HG03565 (cell line): ENCODE measurements around the gene SNX11.

ENCODE experiments used
- ATAC-seq: cut with Tn5 transposase; IDR thresholded peaks from one replicate; pipeline ENCODE4 v1.9.1; 2021; ENCODE audit warnings: mild to moderate bottlenecking, moderate library complexity; ENCODE audit not compliant: unreplicated experiment

SNX11 gene

DNA sequence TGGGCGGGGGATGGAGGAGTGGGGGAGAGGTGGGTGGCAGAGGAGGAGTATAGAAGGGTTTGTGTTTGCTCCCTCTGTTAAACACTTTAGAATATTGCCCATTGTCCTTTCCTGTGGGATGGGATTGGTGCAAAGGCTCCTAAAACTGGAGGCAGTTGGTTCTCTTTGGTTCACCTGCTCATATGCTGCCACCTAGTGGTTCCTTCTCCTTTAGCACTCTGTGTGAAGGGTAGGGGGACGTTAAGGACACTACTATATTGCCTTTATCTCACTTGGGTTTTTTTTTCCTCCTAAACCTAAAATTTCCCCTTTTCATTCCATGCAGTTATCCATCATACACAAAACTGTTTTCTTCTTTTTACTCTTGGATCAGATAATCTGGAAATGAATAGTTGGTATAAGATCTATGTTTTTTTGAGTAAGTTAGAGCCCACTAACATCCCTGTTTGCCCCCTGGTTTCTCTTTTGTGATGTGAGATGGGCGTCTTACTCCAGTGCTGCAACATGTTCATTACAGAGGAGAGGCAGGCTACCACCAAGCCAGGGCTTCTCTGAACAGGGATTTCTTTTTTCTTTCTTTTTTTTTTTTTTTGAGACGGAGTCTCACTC, 23.8 kb downstream of the SNX11 start:
- ATAC-seq, result no peak

GRCh38 chr17:48132385-48132784, 24.8 kb downstream of the SNX11 start:
- ATAC-seq, result no peak

- ATAC-seq, result no peak
These were observed 27.4 kb downstream of the SNX11 start for GRCh38 chr17:48134912-48135480.

GRCh38 chr17:48137656-48138055, 30.1 kb downstream of the SNX11 start:
- ATAC-seq, result no peak

DNA sequence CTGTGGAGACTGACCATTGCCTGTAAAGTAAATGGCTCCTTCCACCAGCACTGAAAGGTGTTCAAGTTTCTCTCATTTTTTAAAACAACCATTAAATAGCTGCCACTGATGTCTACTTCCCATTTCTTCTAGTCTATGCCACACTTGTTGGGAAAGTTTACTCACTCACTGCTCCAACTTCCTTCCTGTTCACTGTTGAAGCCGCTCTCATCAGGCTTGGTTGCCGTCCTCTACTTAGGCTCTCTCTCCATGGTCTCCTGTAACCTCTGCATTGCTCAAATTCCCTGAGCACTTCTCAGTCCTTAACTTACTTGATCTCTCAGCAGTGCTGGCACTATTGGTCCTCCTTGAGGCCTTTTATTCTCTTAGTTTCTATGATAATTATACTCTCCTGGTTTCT, 32.4 kb downstream of the SNX11 start:
- no peak for ATAC-seq

DNA sequence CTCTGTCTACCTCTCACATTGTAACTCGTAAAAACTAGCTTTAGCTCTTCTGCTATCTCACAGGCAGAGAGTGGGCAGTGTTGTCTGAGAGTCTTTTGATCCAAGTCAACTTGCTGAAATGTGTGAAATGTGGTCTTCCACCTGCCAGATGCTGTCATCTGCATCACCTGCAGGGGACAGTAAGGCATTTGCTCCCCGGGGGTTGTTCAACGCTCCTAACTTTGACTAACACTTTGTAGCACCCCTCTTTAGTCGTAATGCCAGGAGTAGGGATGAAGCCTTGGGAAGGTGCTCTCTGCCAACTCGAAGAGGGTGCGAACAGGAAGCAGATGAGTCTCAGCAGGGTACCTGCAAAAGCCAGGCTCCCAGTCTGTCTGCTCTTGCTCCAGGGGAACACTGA, 36.1 kb downstream of the SNX11 start:
- ATAC-seq, result no peak

GRCh38 chr17:48144231-48144630, 36.7 kb downstream of the SNX11 start:
- no peak for ATAC-seq

- no peak for ATAC-seq
These were observed 37.6 kb downstream of the SNX11 start for GRCh38 chr17:48144976-48145798.

DNA sequence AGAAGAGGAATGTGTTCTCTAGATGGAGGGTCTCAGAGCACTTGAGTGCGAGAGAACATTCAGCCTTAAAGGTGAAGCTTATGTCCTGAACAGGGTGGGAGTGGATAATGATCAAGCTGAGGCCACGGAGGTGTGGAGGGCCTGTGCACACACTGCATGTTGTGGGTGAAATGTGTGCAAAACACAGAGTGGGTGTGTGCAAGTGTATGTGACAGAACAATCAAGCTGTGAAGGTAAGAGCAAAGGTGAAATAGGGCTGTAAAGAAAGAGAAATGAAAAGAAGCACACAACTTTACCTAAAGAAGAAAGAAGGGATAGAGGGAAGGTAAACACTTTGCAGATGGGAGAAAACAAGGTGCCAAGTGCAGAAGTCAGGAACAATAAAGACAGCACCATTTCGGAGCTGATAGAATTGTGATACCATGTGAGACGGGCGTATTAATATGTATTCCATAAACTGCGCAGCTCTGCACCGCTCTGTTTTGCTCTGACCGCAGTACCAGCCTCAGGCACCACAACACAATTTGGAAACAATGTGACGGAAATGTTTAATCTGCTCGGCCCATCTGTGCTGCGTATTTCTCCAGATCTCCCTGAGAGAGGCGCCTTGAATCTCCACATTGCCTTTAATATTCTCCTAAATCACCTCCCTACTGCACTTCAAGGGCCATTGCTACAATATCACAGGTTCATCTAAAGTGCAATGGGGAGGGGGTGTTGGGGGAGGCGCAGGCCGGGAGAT, 40.6 kb downstream of the SNX11 start:
- ATAC-seq, result no peak

- ATAC-seq, result no peak
These were observed 41.6 kb downstream of the SNX11 start for GRCh38 chr17:48148854-48149786.

- no peak for ATAC-seq
These were observed 42.4 kb downstream of the SNX11 start for GRCh38 chr17:48149787-48150463.

GRCh38 chr17:48150597-48151001, 43.0 kb downstream of the SNX11 start:
- no peak for ATAC-seq

- no peak for ATAC-seq
These were observed 43.7 kb downstream of the SNX11 start for GRCh38 chr17:48151220-48151619.

- no peak for ATAC-seq
These were observed 44.7 kb downstream of the SNX11 start for GRCh38 chr17:48152289-48152688.

- no peak for ATAC-seq
These were observed 46.3 kb downstream of the SNX11 start for GRCh38 chr17:48153691-48154358.

GRCh38 chr17:48155889-48156611, 48.5 kb downstream of the SNX11 start:
- no peak for ATAC-seq

DNA sequence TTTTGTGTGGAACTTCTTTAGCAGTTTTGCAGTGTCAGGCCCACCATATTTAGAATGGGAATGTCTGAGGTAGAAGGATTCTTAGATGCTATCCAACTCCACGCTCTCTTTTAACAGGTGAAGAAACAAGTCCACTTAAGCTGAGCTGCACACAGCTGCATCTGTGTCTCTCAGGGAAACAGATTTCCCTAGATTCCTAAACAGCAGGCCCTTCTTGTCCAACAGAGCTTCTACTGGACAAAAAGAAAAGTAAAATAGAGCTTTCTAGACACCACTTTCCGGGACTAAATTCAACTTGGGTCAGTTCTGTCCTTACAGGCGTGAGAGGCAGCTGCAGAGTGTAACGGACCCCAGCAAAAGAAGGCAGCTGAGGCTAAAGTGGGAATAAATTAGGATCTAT, 51.7 kb downstream of the SNX11 start:
- ATAC-seq, result no peak

DNA sequence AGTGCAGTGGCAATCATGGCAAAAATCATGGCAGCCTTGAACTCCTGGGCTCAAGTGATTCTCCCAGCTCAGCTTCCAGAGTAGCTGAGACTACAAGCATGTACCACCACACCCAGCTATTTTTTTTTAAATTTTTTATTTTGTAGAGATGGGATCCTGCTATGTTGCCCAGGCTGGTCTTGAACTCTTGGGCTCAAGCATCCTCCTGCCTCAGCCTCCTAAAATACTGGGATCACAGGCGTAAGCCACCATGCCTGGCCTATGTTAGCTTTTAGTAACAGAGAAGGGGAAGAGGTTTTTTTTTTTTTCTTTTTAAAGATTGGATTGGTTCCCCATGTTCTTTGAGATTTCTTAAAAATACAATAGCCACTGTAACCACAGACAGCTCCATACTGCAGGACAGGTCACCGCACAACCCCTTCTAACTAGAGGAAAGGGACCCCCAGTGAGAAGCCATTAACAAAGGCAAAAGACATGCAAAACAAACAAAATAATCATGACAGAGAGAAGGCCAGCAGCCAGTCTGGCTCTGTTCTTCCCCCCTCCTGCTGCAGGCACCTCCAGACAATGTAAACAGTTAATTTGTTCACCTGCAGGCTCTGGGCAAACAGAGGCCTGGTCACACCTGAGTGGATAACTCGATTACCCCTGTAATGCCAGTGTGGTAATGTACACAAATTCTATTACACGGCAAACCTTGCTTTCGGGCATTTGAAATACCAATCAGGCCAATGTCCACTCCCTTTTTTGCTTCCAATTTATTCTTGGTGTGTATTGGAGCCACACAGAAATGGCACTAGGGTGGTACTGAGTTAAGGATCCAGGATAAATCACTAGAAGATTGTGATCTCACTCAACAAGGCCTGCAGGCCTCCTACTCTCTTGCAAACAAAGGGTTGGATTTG, 52.9 kb downstream of the SNX11 start:
- ATAC-seq, result no peak
